Stimulated activated CD8-positive, alpha-beta memory T cell treated with anti-CD3 and anti-CD28 coated beads, Interleukin-12 subunit alpha, Interleukin-12 subunit beta, amount 100 ng/mL, for 24 hours (primary cell): ENCODE data around the gene TUBB.
"Not testable (repeated sequence)": the region's sequence is repeated elsewhere in the genome, so short reads cannot be mapped to it uniquely, and the experiment has no call there.

Experiments used
- DNase-seq: peaks from one replicate; pipeline ENCODE4 v3.0.0-alpha.2; 2020; ENCODE audit errors: extremely low read depth

Gene TUBB

DNA sequence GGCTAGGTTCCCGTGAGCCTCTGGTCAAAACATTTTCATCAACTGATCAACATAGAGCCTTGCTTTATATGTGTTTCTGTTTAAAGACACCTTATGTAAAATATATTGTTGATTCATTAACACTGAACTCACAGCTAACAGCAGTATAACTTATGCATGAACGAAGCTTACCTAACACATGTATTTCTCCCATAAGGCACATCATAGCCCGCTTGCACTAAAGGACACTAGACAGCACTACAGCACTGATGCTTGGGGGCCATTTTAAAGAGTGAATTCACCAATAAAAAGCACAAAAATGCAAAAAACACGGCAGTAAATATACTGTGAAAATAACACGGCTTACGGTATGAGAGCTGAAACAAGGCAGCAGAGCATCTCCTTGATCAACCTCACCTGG is 18.4 kb downstream of the TUBB start:
- DNase-seq = no peak

DNA sequence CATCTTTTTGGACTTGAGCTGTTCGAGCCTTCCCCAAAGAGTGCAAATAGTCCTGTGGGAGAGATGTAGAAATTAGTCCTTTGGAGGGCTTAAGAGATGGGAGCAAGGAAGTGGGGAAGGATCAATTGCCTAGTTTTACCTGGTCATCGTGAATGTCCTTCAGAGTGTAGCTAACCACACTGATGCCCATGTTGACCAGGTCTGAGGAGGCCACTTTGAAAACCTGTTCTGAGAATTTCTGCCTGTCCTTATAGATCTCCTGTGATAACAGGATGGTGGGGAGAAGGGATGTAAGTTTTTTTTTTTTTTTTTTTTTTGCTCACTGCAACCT is 20.4 kb downstream of the TUBB start:
- no peak for DNase-seq

DNA sequence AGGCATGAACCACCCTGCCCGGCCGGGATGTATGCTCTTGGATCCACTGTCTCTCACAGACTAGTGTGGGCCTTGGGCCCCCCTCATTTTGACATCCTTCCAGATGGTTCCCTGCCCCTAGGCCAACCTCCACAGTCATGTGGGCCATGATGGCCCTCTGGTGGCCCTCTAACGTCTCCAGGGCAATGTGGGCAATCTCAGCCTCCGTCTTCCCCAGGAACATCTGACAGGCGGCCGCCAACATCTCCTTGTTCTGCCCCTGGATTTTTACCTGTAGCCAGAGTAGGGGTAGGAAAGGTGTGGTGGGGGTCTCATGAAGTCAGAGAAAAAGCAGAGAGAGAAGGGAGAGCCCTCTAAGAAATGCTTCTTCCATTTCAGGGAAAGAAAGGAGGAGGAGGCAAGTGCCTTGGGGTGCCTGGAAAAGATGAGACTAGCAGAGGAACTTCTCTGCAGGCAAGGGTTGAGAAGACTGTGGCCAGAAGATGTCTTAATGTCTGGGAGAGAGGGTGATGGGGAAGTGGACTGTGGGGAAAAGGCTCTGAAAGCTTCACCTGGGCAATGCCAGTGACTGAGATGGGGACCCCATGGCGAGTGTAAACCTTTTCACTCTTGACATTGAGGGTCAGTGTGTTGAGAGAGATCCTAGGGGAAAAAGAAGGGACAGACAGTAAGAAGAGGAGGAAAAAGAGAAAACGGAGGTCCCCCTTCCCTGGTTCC is 21.1 kb downstream of the TUBB start:
- no peak for DNase-seq

DNA sequence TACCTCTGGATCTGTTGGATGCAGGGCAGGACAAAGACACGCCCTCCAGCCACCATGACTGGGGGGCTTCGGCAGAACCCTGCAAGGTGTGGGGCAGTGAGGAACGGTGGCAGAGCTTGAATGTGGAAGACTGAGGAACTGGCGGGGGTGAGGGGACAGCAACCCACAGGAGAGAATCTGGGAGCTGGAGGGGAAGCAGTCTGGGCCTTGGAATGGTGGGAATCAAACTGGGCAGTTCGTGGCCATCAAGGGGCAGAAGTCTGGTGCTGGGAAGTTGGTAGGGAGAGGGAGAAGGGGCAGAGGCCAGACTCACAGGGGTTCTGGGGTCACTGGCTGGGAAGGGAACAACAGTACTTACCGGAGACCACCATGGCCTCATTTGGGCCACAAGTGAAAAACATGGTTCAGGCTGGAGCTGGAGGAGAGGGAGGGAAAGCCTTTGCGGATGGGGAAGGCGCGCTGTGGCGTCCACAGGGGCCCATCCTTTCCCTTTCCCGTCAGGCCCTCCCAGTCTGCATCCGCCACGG is 21.7 kb downstream of the TUBB start:
- DNase-seq = no peak

DNA sequence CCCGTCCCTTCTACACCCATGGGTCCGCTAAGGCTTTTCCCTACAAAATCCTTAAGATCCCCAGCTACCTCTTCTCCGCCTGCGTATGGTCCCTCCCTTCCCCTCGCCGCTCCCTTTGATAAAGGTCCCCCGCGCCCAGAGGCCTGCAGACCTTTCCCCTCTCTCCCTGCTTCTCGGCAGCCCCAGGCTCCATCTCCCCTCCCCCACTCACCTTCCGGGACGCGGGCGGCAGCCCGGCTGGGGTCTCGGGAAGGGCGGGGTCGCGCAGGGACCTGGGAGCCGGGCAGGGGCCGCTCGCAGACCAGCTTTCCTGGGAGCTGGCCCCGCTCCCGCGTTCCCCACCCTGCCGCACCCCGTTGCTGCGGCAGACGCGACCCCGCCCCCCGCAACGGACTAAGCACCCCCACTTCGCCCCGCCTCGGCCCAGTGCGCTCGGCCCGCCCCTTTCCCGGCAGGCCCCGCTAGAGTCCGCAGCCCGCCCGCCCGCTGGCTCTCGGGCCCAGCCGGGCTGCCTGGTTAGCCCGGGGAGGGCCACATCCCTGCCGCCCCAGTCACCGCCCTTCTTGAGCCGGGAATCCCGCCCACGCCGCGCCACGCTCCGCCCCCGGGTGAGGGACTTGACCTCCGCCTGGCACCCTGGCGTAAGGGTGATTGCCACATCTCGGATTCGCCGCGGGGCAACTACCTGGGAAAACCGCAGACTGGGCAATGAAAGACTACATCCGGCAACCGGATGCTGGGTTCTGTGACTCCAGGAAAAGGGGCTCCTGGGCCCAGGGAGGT is 22.4 kb downstream of the TUBB start, which contains the start of gene FLOT1:
Gene FLOT1, minus strand, starts transcription at position 372 of the 783 bp plus-strand sequence. CDS start 498 bp downstream, outside the sequence.
- DNase-seq = peak; percentile 84

DNA sequence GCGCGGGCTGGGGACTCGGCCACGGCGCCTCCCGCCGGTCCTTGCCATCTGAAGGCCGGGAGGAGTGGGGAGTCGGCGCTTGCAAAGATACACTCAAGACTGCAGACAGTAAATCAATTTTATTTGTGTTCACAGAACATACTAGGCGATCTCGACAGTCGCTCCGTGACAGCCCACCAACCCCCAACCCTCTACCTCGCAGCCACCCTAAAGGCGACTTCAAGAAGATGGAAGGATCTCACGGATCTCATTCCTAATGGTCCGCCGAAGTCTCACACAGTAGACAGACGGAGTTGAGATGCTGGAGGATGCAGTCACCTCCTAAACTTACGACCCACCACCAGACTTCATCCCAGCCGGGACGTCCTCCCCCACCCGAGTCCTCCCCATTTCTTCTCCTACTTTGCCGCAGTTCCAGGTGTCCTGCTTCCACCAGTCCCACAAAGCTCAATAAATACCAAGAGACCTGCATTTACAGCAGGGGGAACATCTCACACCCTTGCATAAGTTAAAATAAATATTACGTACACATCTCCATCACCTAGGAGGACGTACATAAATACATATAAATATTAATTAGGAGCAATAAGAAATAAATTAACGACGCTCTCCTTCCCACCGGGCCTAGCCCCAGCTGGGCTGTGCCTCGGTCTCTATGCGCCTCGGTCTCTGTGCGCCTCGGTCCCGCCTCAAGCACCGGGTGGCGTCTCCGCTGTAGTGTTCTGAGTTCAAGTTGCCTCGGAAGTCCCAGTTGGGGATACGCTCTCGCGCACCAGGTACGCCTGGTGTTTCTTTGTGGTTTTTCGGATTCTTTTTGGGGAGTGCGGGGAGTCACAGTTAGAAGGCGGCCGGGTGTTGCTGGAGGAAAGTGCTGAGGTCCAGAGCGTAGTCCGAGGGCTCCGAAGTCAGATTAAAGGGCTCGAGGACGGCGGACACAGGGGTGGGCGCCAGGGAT is 23.2 kb downstream of the TUBB start:
- DNase-seq = no peak

DNA sequence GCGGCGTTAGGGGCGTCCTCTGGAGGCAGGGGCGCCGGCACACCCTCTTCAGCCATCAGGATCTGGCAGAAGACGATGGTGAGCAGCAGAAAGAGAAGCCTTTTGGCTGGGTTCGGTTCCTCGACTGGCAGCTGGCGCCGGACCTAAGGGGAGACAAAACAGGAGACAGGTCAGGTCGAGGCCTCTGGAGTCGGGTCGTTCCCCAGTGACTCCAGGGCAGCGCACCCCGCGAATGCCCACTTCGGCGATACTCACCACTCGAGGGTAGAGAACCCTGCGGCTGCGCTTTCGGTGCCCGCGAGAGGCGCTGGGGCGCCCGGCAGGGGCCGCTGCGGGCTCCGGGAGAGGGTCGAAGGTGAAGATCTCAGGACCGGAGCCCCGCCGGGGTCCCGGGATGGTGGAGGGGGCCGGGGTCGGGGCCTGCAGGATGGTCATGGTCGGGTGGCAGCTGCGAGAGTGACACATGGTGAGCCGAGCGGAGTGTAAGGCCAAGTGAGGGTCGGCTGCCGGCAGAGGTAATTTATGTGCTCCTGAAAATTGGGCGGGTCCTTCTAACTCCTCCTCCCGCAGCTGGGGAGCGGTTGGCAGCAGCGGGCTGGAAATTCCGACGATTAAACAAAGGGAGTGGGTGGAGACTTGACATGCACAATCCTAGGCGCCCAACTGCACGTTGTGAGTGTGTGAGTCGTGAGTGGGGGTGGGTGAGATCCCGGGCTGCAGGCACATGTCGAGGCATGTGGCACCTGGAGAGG is 24.1 kb downstream of the TUBB start, which contains the start of gene IER3:
Gene IER3, minus strand, starts transcription at position 494 of the 752 bp plus-strand sequence. Its CDS starts 29 bp downstream, at position 465.
- DNase-seq = peak; percentile 64

DNA sequence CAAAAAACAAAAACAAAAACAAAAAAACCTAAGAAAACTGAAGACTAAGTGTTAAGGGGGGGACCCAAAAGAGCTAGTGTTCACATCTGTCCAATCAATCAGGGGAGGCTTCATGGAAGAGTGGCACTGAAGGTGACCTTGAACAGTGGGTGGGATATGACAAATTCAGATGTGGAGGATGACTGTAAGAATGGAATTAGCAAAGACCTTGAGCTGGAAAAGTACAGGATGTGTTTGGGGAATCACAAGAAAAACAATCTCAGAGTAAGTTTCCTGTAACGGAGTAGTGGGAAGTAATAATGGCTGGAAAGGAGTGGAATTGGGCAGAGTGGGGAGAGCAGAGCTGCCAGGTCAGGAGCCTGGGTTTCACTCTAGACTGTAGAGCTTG is 27.1 kb downstream of the TUBB start:
- DNase-seq = no peak

DNA sequence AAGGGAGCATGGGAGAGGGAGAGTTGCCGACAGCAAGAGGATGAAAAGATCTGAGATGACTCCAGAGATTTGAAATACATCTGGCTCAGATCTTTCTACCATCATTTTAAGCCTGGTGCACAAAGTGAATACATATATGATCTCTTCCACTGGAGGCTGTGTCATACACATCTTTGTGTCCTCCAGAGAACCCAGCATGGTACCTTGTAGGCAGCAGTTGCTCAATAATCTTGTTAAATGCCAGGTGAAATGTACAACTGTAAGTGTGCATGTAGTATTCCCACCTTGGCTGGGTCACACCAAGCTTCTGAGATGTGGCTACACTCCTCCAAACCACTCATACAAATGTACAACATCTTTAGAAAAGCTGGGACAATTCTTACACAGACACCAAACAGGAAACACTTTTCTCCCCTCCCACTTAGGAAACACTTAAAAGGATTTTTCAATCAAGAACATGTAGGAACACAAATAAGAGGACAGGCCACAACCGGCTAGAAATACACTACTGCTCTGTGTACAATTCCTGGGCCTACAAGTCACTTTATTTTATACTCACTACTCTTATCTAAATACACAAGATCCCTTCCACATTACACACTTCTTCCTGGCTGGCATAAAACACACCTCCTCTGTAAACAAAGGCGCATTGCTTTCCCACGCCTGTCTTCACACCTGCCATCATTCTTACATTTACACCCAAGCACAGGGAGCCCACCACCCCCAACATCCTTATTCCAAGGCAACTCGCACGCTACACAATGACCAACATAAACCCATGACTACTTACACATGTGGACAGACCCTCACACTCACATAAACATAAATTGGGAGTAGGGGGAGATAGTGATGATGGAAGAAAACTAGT is 28.0 kb downstream of the TUBB start:
- no peak for DNase-seq

DNA sequence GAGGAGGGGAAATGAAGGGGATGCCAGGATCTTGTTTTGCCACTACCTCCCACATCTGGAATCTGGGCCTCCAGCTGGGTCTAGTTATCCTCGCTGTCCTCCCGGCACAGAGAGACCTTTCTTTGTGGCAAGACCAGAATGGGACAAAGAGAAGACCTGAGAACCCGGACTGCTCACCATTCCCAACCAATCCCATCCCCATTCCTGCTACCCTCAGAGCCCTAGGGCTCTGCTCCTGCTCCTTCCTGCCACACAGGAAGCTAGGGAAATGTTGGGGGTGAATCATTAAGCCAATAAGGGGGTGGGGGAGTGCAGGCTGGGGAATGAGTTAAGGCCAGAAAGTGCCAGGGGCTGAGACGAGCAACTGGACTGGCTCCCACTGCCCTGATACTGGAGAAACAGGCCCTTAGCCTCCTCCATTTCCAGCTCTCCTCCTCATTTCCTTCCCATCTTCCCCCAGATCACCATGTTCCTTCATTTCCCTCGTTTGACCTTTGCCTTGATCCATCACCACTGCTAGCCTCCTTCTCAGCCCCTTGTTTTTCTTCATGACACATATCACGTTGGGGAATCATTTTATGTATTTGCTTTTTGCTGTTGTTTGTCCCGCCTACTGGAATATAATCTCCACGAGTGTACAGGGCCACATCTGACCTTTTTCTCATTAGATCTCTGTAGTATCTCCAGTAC is 28.8 kb downstream of the TUBB start:
- DNase-seq = no peak

DNA sequence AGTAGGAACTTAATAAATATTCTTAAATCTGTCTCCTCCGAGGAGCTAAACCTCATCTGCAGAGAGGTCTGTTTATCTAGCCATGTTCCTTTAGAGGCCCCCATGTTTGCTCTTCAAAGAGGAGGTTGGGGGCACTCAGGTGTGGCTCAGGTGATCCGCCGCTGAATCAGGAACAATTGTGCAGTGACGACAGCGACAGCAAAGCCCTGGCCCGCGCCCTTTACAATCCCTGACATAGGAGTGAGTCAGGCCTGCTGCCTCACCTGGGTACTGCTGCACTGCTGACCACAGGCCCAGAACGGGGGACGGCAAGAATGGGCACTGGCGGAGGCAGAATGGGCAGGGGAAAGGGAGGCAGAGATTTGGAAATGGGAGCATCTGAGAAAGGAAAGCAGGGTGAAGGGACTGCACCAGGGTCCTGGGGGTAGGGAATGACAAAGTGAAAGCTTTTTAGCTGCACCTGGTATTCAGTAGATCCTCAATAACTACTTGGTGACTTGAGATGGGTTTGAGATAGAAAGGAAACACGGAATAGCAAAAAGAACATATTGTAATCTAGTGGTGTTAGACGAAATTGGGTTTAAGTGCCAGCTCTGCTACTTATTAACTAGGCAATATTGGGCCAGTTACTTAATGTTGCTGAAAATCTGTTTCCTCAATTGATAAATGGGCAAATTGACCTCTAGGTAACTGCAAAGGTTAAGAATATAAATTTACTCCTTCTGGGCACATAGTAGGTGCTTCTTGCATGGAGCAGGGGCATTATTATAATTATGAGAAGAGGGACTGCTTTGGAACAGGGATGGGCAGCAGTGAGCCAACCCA is 29.6 kb downstream of the TUBB start:
- no peak for DNase-seq

DNA sequence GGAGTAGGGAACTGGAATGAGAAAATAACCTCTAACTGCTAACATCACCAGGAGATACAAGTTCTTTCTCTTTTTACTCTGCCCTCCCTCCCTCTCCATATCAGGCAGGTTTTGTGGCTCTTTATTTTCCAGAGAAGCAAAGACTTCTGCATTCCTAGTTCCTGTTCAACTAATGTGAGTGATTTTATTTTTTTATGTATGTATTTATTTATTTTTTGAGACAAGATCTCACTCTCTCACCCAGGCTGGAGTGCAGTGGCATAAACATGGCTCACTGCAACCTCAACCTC is 30.2 kb downstream of the TUBB start:
- no peak for DNase-seq

DNA sequence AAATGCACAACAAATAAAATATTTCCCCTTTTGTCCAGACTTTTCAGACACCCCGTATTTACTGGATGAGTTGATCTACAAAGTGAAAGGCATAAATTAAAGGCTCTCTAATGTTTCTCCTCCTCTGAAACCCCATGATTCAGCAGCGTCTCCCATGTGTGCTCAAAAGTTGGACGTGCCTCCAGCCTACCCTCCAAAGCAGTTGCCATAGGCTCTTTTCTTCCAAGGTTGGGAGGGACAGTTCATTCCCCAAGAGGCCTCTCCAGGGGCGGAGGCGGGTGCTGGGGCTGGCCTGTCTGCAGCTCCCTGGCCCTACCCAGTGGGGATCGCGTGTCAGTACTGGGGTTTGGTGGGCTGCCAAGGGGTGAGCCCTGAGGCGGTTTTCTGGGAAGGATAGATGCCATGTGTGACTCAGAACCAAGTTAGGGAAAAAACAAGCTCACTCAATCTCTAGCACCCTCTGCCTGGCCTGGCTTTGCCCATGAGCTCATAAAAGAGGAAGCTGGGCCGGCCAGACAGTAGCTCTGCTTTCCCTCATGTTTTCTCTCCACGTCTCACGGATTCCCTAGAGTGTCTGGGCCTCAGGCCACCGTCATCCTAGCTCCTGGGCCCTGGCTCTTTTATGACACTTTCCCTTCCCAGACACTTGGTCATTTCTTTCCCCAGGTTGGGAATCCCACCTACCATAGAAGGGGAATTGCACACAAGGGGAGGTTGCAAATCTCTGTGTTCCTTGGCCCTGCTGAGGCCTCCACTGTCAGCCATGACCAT is 32.2 kb downstream of the TUBB start:
- DNase-seq = no peak

DNA sequence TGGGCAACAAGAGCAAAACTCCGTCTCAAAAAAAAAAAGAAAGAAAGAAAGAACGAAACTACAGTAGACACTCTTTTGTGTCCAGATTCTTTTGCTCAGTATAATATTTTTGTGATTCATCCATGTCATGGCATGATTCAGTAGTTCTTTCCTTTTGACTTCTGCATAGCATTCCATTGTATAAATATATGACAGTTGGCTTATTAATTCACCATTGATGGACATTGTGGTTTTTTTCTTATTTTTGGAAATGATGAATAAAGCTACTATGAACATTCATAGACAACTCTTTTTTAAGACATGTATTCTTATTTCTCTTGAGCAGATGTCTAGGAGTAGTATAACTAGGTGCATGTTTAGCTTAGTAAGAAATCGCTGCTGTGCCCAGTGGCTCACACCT is 34.5 kb downstream of the TUBB start:
- no peak for DNase-seq

DNA sequence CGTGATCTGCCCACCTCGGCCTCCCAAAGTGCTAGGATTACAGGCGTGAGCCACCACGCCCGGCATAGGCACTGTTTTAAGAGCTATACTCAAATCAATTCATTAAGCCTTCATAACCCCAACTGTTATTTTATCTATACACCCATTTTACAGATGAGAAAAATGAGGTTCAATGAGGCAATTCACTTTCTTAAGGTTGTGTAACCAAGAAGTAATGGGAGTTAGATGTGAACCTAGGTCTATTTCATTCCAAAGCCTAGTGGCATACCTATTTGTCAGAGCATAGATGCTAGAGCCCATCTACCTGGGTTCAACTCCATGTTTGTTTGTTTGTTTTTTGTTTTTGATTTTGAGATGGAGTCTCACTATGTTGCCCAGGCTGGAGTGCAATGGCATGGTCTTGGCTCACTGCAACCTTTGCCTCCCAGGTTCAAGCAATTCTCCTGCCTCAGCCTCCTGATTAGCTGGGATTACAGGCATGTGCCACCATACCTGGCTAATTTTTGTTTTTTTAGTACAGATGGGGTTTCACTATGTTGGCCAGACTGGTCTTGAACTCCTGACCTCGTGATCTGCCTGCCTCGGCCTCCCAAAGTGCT is 36.4 kb downstream of the TUBB start:
- DNase-seq = not testable (repeated sequence)

DNA sequence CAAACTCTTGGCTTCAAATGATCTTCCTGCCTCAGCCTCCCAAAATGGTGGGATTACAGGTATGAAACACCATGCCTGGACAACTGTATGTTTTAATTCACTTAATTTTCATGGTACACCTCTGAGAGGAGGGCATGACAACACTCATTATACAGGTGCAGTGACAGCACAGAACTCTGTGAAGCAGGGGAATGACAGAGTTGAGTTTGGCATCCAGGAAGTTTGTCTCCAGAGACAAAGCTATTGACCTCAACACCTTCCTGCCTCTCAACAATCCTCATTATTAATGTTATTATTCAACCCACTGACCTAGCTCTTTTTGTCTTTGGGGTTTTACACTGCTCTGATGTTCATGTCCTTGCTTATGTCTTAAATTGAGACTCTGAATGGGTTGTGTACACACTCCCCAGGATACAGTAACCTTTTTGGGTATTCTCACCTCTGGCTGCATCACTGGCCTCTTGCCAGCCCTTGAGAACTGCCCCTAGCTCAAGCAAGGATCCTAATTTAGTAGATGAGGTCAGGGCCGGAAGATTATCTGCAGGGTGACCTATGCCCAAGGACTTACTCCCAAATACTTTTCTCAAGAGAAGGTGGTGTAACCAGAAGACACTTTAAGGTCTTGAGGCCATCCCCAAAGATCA is 37.2 kb downstream of the TUBB start:
- no peak for DNase-seq

DNA sequence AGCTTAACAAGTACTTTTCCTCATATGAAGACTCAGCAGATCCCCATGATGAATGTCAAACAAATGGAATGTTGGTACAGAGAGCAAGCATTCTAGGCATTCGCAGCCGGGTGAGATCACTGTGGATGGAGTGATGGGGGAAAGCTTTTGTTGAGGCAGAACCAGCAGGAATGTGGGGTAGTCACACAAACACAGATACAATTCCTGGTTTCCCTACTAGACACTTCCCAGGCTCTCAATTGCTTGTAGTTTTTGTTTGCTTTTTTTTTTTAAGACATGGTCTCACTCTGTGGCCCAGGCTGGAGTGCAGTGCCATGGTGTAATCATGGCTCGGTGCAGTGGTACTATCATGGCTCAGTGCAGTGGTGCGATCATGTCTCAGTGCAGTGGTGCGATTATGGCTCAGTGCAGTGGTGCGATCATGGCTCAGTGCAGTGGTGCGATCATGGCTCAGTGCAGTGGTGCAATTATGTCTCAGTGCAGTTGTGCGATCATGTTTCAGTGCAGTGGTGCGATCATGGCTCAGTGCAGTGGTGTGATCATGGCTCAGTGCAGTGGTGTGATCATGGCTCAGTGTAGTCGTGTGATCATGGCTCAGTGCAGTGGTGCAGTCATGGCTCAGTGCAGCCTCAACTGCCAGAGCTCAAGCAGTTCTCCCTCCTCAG is 39.6 kb downstream of the TUBB start:
- no peak for DNase-seq
